DND-41 (cell line): Measurements from ENCODE around the gene DAB1.

Source experiments
- ATAC-seq: fragments of 200-7000 bp; cut with Tn5 transposase; 3 replicates; pipeline ENCODE4 v1.9.1; 2021; ENCODE audit warnings: low read depth; ENCODE audit not compliant: insufficient read depth
- DNase-seq: peaks from one replicate; pipeline ENCODE4 v3.0.0-alpha.2; 2020
- H2AFZ ChIP-seq: 2 replicates; pipeline ENCODE4 v1.6.0; 2012; ENCODE audit warnings: low read depth, low read length
- H3K27ac ChIP-seq: 2 replicates; pipeline ENCODE4 v1.5.1; 2012; ENCODE audit warnings: low read length, inconsistent platforms
- H3K27me3 ChIP-seq: fragments of 200-600 bp; sonication (generic); 2 replicates; pipeline ENCODE4 v1.6.0; 2012; ENCODE audit warnings: low read length, mild to moderate bottlenecking, inconsistent platforms; ENCODE audit not compliant: insufficient read depth, poor library complexity
- H3K36me3 ChIP-seq: 2 replicates; pipeline ENCODE4 v1.5.1; 2012; ENCODE audit warnings: low read length, inconsistent platforms; ENCODE audit not compliant: insufficient read depth
- H3K4me1 ChIP-seq: 2 replicates; pipeline ENCODE4 v1.5.1; 2012; ENCODE audit warnings: mild to moderate bottlenecking, low read length; ENCODE audit not compliant: insufficient read depth
- H3K4me2 ChIP-seq: 2 replicates; pipeline ENCODE4 v1.6.0; 2012; ENCODE audit warnings: mild to moderate bottlenecking, moderate library complexity, low read length, inconsistent platforms; ENCODE audit not compliant: insufficient read depth
- H3K4me3 ChIP-seq, 2 experiments: fragments of 200-600 bp in 1 of 2; shearing (Covaris generic) in 1 of 2; 2 replicates each; pipeline ENCODE4 v1.5.1; 2012 to 2016; ENCODE audit warnings: inconsistent platforms in 2 of 2, low read length in 2 of 2, mild to moderate bottlenecking in 2 of 2, low read depth in 1 of 2, moderate library complexity in 1 of 2
- H3K79me2 ChIP-seq: 2 replicates; pipeline ENCODE4 v1.6.0; 2012; ENCODE audit warnings: low read length, inconsistent platforms; ENCODE audit not compliant: insufficient read depth
- H3K9ac ChIP-seq: 2 replicates; pipeline ENCODE4 v1.6.0; 2012; ENCODE audit warnings: low read depth, mild to moderate bottlenecking, inconsistent platforms, low read length, moderate library complexity
- H3K9me3 ChIP-seq: 2 replicates; pipeline ENCODE4 v1.5.1; 2012; ENCODE audit warnings: low read length, moderate library complexity, mild to moderate bottlenecking, inconsistent platforms; ENCODE audit not compliant: insufficient read depth, severe bottlenecking
- H4K20me1 ChIP-seq: 2 replicates; pipeline ENCODE4 v1.6.0; 2012; ENCODE audit warnings: low read length; ENCODE audit not compliant: insufficient read depth
- CTCF ChIP-seq: IDR thresholded peaks from 2 replicates; pipeline ENCODE4 v1.5.1; 2012; ENCODE audit warnings: borderline replicate concordance, low read length, moderate library complexity, mild to moderate bottlenecking; ENCODE audit not compliant: poor library complexity, severe bottlenecking; ENCODE audit errors: extremely low read depth
- EZH2 ChIP-seq: IDR thresholded peaks from 3 replicates; pipeline ENCODE4 v1.6.1; 2012; ENCODE audit warnings: borderline replicate concordance, low read depth, mild to moderate bottlenecking, moderate library complexity, low read length, inconsistent platforms; ENCODE audit not compliant: severe bottlenecking

Gene DAB1

GRCh38 chr1:57115030-57115614 lies 308.7 kb downstream of the DAB1 start:
- no peak overlapping the region for H3K4me3 ChIP-seq

DNA sequence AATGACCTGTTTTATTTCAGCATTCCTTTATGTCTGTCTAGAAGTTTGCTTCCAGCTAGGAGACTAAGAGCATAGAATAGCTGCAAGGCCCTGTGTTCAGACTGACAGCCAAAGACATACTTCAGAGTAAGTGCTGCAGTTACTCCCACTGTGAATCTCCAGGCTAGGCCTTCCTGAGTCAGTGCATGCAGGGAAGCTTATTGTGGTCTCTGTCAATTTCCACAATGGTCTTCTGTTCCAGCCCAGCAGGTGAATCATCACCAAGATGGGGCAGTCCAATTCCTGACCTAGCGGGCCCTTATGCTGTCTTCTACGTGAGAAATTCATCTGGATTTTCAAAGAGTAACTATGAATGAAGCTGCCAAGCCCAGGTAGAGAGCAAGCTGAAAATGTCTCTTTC lies 311.7 kb downstream of the DAB1 start:
- Histone ChIP-seq H4K20me1 (no peaks in the 10 kb centered on the region), H3K4me1 (no peaks in the 10 kb centered on the region), H3K9ac (no peak overlapping the region), H2AFZ (no peak overlapping the region), H3K9me3 (no peaks in the 10 kb centered on the region), H3K79me2 (no peaks in the 10 kb centered on the region), H3K4me3 (no peak overlapping the region), H3K4me2 (no peak overlapping the region), H3K27me3 (no peaks in the 10 kb centered on the region), H3K36me3 (no peaks in the 10 kb centered on the region), H3K27ac (no peak overlapping the region)
- DNase-seq (no peak), ATAC-seq (no peak)
- TF ChIP-seq CTCF = no peak
- TF ChIP-seq EZH2 = no peak

More at GRCh38 chr1:57115030-57115614, 308.7 kb downstream of the DAB1 start:
- H3K79me2 ChIP-seq = no peaks in the 10 kb centered on the region
- H3K4me2 ChIP-seq = no peak overlapping the region
- TF ChIP-seq EZH2 (no peak), CTCF (no peak)
- no peaks in the 10 kb centered on the region for H3K9me3 ChIP-seq
- H3K27me3 ChIP-seq = no peaks in the 10 kb centered on the region
- no peaks in the 10 kb centered on the region for H3K4me1 ChIP-seq
- no peaks in the 10 kb centered on the region for H3K36me3 ChIP-seq
- DNase-seq (no peak), ATAC-seq (no peak)
- no peak overlapping the region for H2AFZ ChIP-seq
- H3K9ac ChIP-seq = no peak overlapping the region
- no peaks in the 10 kb centered on the region for H4K20me1 ChIP-seq
- no peak overlapping the region for H3K27ac ChIP-seq

DNA sequence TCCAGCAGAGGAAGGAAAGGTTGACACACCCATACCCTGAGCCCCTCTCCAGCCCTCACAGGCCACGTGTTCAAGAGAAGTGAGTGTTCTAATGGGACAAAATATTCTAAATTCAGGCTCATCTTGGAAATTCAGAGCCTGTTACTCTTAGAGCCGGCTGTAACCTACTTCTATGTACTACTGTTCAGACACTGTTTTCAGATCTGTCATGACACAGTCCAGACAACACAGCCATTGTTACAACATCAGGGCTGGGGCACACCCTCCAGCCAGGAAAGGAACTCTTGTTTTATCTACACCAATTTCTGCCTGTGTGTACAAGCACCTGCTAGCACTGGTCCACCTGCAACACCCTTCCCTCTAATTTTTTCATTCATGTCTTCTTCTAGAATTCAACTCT lies 312.7 kb downstream of the DAB1 start:
- Histone ChIP-seq H3K4me2 (no peak overlapping the region), H3K79me2 (no peaks in the 10 kb centered on the region), H3K36me3 (no peaks in the 10 kb centered on the region), H3K27ac (no peak overlapping the region), H4K20me1 (no peaks in the 10 kb centered on the region), H3K9ac (no peak overlapping the region), H3K4me1 (no peaks in the 10 kb centered on the region), H3K27me3 (no peaks in the 10 kb centered on the region), H3K4me3 (no peak overlapping the region), H3K9me3 (no peaks in the 10 kb centered on the region), H2AFZ (no peak overlapping the region)
- DNase-seq = no peak
- ATAC-seq = no peak
- TF ChIP-seq CTCF (no peak), EZH2 (no peak)
